SK-N-SH (cell line): ENCODE results near the gene HOXC10.

Experiments used
- EP300 ChIP-seq, 2 experiments: IDR thresholded peaks; 2 replicates each; pipeline versions ENCODE4 v1.4.0 to v1.6.1; 2012; ENCODE audit warnings: borderline replicate concordance in 1 of 2, low read depth in 1 of 2, low read length in 1 of 2
- FOXM1 ChIP-seq: IDR thresholded peaks from 2 replicates; pipeline ENCODE4 v1.4.0; 2012; ENCODE audit warnings: low read depth, mild to moderate bottlenecking
- GATA2 ChIP-seq: sonication (generic); formaldehyde crosslinking; IDR thresholded peaks from 2 replicates; pipeline ENCODE4 v1.5.0; 2020; ENCODE audit warnings: mild to moderate bottlenecking, missing genetic modification reagents
- JUND ChIP-seq: IDR thresholded peaks from 2 replicates; pipeline ENCODE4 v1.4.0; 2012
- MXI1 ChIP-seq: IDR thresholded peaks from 2 replicates; pipeline ENCODE4 v1.6.1; 2012; ENCODE audit warnings: mild to moderate bottlenecking, low read depth, low read length, improper control_type of control experiment
- NFIC ChIP-seq: IDR thresholded peaks from 2 replicates; pipeline ENCODE4 v1.4.0; 2012; ENCODE audit warnings: borderline replicate concordance
- POLR2AphosphoS5 ChIP-seq: IDR thresholded peaks from 2 replicates; pipeline ENCODE4 v1.6.1; 2012; ENCODE audit warnings: low read depth, low read length
- RCOR1 ChIP-seq: fragments of 150-350 bp; IDR thresholded peaks from 2 replicates; pipeline ENCODE4 v1.6.1; 2017; ENCODE audit warnings: antibody characterized with exemption, low read length
- RXRA ChIP-seq: IDR thresholded peaks from 2 replicates; pipeline ENCODE4 v1.4.0; 2012; ENCODE audit warnings: low read depth, mild to moderate bottlenecking, borderline replicate concordance
- SMC3 ChIP-seq: IDR thresholded peaks from 2 replicates; pipeline ENCODE4 v1.6.1; 2012; ENCODE audit warnings: low read depth, low read length, improper control_type of control experiment
- TAF1 ChIP-seq: IDR thresholded peaks from 2 replicates; pipeline ENCODE4 v1.6.1; 2012; ENCODE audit warnings: low read depth, mild to moderate bottlenecking, low read length, moderate library complexity, borderline replicate concordance
- TF ChIP-seq, protein P1 (sequence below): fragments of 200-600 bp; sonication (generic); IDR thresholded peaks from 2 replicates; pipeline ENCODE4 v1.6.1; 2017; ENCODE audit warnings: antibody characterized with exemption, mild to moderate bottlenecking, moderate library complexity
- TF ChIP-seq, protein P2 (sequence below): IDR thresholded peaks from 2 replicates; pipeline ENCODE4 v1.4.0; 2012; ENCODE audit warnings: low read depth

DNA sequence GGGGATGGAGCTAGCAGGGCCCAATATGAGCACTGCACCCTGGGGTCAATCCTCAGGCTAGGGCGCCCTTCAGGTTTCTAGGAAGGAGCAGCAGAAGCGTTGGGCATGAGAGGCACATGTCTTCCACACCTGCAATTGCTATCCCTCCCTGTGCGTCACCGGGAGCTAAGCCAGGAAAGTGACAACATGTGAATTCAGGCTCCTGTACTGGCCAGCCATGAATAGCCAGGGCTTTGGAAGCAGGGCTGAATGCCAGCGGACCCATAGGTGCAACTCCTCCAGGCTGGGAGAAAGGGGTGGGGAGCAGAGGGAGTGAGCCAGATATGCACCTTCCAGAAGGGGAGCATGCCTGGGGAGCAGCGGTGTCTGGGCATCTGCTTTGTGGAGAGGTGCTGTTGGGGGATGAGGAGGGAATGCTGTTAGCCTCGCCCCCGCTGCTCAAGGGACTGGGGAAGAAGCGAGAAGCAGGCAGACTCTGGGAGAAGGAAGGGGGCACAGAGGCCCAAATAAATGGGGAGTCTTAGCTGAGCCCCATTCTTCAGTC is 54.0 kb downstream of the HOXC10 start:
- no peak for TF ChIP-seq SMC3
- no peak for TF ChIP-seq POLR2AphosphoS5
- TF ChIP-seq, protein P1, sequence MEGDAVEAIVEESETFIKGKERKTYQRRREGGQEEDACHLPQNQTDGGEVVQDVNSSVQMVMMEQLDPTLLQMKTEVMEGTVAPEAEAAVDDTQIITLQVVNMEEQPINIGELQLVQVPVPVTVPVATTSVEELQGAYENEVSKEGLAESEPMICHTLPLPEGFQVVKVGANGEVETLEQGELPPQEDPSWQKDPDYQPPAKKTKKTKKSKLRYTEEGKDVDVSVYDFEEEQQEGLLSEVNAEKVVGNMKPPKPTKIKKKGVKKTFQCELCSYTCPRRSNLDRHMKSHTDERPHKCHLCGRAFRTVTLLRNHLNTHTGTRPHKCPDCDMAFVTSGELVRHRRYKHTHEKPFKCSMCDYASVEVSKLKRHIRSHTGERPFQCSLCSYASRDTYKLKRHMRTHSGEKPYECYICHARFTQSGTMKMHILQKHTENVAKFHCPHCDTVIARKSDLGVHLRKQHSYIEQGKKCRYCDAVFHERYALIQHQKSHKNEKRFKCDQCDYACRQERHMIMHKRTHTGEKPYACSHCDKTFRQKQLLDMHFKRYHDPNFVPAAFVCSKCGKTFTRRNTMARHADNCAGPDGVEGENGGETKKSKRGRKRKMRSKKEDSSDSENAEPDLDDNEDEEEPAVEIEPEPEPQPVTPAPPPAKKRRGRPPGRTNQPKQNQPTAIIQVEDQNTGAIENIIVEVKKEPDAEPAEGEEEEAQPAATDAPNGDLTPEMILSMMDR, result no peak
- TF ChIP-seq NFIC, result no peak
- no peak for TF ChIP-seq JUND
- TF ChIP-seq EP300 (IDR thresholded peaks at IDR 0.05; ENCODE audit: borderline replicate concordance in 1 of 2, low read depth in 1 of 2, low read length in 1 of 2), result no peak
- no peak for TF ChIP-seq TAF1
- TF ChIP-seq, protein P2, sequence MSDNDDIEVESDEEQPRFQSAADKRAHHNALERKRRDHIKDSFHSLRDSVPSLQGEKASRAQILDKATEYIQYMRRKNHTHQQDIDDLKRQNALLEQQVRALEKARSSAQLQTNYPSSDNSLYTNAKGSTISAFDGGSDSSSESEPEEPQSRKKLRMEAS, result no peak
- TF ChIP-seq FOXM1, result no peak
- TF ChIP-seq RXRA, result no peak
- TF ChIP-seq RCOR1, result no peak
- TF ChIP-seq MXI1, result no peak
- no peak for TF ChIP-seq GATA2
